ENCODE measurements around the gene CAMK1D.
"Not testable (repeated sequence)": the region's sequence is repeated elsewhere in the genome, so short reads cannot be mapped to it uniquely, and the experiment has no call there.

CAMK1D gene

DNA sequence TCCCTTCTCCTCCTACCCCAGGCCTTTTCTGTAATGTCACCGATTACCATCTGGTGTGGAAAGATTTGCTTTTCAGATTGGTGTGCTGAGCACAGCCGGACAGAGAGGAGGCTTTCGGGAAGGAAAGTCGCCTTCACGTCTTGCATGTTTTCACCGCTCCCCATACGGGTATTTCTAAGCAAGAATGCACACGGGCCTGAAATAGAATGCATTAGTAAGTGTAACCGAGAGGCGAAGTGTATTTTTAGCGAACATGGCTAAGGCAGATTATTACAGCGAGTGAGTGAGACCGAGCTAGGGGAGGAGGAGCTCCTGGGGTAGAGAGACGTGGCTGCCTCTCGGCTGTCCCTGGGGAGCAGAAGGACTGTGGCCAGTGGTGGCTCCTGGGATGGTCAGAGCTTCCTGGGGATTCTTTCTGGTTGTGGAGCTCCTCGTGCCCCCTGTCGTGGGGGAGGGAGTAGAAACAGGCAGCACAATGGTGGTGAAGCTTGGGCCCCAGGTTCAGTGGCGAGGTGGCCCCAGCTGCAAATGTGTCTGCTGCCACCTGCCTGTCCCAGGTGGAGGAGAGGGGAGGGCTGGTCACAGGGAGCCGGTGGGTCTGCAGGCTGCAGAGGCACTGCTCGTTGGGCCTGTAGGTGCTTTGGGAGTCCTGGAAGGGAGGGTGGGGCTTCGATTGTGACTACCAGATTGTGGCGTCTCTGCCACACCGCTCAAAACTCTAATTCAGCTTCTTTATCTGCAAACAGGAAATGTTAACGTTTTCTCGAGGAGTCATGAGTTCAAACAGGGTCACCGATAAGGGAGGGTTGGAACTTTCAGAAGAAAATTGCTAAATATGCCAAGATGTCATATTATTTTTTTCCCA is 135.8 kb downstream of the CAMK1D start:
- H3K4me3 ChIP-seq (ENCODE audit: low read length) = no peak overlapping the region
- peaks cover 10% of the 10 kb centered on the region for H3K4me1 ChIP-seq (ENCODE audit: control insufficient read depth, insufficient read depth, low read length)
- no peaks in the 10 kb centered on the region for H3K27me3 ChIP-seq (ENCODE audit: control insufficient read depth, insufficient read depth, low read length)
- no peaks in the 10 kb centered on the region for H3K9me3 ChIP-seq (ENCODE audit: control insufficient read depth, low read length)
- no peak overlapping the region for H3K9ac ChIP-seq (ENCODE audit: low read length)
- no peaks in the 10 kb centered on the region for H3K36me3 ChIP-seq (ENCODE audit: control insufficient read depth, insufficient read depth, low read length)

DNA sequence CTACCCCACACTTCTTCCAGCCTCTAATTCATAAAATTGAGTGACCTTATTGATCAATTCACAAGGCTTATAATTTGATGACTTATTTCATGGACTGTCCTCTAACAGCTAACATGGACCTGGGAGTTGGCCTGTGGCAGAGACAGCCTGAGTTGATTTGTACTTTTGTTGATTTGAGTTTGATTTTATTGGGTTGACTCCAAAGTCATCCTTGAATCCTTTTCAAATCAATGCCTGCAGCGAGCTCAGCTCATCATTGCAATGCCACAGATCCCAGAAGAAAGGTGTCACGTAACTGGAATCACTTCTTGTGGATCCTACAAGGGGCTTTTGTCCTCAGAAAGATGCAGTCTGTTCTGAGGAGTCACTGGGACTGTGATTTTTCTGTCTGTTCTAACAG is 138.0 kb downstream of the CAMK1D start:
- Histone ChIP-seq H3K4me3 (ENCODE audit: low read length) (no peak overlapping the region), H3K36me3 (ENCODE audit: control insufficient read depth, insufficient read depth, low read length) (no peaks in the 10 kb centered on the region), H3K9me3 (ENCODE audit: control insufficient read depth, low read length) (no peaks in the 10 kb centered on the region), H3K27me3 (ENCODE audit: control insufficient read depth, insufficient read depth, low read length) (no peaks in the 10 kb centered on the region), H3K9ac (ENCODE audit: low read length) (no peak overlapping the region), H3K4me1 (ENCODE audit: control insufficient read depth, insufficient read depth, low read length) (peaks cover 10% of the 10 kb centered on the region)

DNA sequence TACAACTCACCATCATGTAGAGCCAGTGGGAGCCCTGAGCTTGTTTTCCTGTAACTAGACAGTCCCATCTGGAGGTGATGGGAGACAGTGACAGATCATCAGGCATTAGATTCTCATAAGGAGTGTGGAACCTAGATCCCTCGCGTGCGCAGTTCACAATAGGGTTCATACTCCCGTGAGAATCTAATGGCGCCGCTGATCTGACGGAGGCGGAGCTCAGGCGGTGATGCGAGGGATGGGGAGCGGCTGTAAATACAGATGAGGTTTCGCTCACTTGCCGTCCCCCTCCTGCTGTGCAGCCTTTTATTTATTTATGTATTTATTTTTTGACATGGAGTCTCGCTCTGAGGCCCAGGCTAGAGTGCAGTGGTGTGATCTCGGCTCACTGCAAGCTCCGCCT is 139.3 kb downstream of the CAMK1D start:
- H3K9me3 ChIP-seq (ENCODE audit: control insufficient read depth, low read length) = no peaks in the 10 kb centered on the region
- H3K4me1 ChIP-seq (ENCODE audit: control insufficient read depth, insufficient read depth, low read length) = peaks cover 10% of the 10 kb centered on the region
- H3K36me3 ChIP-seq (ENCODE audit: control insufficient read depth, insufficient read depth, low read length) = no peaks in the 10 kb centered on the region
- H3K9ac ChIP-seq (ENCODE audit: low read length) = no peak overlapping the region
- H3K27me3 ChIP-seq (ENCODE audit: control insufficient read depth, insufficient read depth, low read length) = no peaks in the 10 kb centered on the region
- H3K4me3 ChIP-seq (ENCODE audit: low read length) = no peak overlapping the region

DNA sequence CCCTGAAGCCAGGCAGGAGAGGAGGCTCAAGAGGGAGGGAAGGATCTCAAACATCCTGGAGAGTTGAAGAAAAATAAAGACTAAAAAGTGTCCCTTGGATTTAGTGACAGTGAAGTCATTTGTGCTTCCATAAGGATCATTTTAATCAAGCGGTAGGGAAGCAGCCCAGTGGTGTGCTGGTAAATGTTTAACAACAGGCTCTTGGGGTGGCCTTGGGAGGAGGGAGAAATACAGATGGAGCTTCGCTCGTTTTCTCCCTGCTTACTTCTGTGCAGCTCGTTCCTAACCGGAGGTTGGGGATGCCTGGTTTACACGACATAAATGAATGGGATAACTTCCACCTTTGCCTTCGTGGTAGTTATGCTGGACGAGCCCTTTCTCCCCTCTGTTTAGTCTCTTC is 140.0 kb downstream of the CAMK1D start:
- H3K36me3 ChIP-seq (ENCODE audit: control insufficient read depth, insufficient read depth, low read length) = no peaks in the 10 kb centered on the region
- no peaks in the 10 kb centered on the region for H3K27me3 ChIP-seq (ENCODE audit: control insufficient read depth, insufficient read depth, low read length)
- no peaks in the 10 kb centered on the region for H3K9me3 ChIP-seq (ENCODE audit: control insufficient read depth, low read length)
- no peak overlapping the region for H3K9ac ChIP-seq (ENCODE audit: low read length)
- peaks cover 10% of the 10 kb centered on the region for H3K4me1 ChIP-seq (ENCODE audit: control insufficient read depth, insufficient read depth, low read length)
- H3K4me3 ChIP-seq (ENCODE audit: low read length) = no peak overlapping the region

DNA sequence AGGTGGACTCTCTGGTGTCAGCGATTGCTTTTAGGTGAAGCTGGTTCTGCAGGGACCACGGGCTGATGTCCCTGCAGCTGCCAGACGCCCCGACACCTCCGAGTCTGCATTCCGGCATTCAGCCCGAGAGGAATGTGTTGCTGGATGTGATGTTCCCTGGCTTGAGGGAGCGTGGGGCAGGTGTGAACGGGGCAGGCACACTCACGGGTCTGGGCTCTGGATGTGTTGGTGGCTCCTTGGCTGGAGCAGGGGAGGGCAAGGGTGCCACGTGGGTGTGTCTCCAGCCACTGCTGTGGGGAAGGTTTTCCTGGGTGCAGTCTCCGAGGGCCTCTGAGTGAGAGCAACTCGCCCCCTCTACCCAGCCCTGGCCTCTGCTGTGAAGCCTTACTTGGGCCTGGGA is 140.5 kb downstream of the CAMK1D start:
- Histone ChIP-seq H3K9ac (ENCODE audit: low read length) (no peak overlapping the region), H3K27me3 (ENCODE audit: control insufficient read depth, insufficient read depth, low read length) (no peaks in the 10 kb centered on the region), H3K36me3 (ENCODE audit: control insufficient read depth, insufficient read depth, low read length) (no peaks in the 10 kb centered on the region), H3K9me3 (ENCODE audit: control insufficient read depth, low read length) (no peaks in the 10 kb centered on the region), H3K4me3 (ENCODE audit: low read length) (no peak overlapping the region), H3K4me1 (ENCODE audit: control insufficient read depth, insufficient read depth, low read length) (peaks cover 10% of the 10 kb centered on the region)

DNA sequence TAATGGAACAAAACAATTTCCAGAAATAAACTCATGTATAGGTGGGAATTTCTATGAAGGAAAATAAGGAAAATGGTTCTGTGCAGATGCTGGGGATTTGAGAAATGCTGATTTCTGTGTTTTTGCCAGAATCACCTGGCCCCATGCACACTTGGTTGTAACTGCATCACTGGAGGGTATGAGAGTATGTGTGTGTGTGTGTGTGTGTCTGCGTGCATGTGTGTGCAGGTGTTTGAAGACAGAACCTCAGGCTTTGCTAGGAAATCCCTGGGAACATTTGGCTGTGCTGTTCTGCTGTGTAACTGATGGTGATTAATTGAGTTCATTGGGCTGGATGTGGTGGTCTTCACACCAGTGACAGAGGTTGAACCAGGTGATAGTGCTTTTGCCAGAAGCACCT is 141.6 kb downstream of the CAMK1D start:
- Histone ChIP-seq H3K27me3 (ENCODE audit: control insufficient read depth, insufficient read depth, low read length) (no peaks in the 10 kb centered on the region), H3K9me3 (ENCODE audit: control insufficient read depth, low read length) (no peaks in the 10 kb centered on the region), H3K9ac (ENCODE audit: low read length) (no peak overlapping the region), H3K36me3 (ENCODE audit: control insufficient read depth, insufficient read depth, low read length) (no peaks in the 10 kb centered on the region), H3K4me1 (ENCODE audit: control insufficient read depth, insufficient read depth, low read length) (no peaks in the 10 kb centered on the region), H3K4me3 (ENCODE audit: low read length) (no peak overlapping the region)

DNA sequence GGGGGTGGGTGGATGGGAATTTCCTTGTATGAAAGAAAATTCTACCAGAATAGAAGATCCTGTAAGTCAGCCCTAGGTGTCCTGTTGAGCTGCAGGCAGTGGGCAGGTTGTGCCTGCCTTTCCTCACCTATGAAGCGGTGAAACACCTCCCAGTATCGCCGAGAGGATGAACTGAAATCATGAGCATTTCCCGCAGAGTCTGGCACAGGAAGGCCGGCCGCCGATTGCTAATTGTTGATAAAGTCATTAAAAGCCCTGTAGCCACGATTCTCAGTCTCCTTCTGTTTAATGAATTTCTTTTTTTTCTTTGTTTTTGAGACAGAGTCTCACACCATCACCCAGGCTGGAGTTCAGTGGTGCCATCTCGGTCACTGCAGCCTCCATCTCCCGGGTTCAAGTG is 142.1 kb downstream of the CAMK1D start:
- no peak overlapping the region for H3K4me3 ChIP-seq (ENCODE audit: low read length)
- H3K9ac ChIP-seq (ENCODE audit: low read length) = no peak overlapping the region
- H3K36me3 ChIP-seq (ENCODE audit: control insufficient read depth, insufficient read depth, low read length) = no peaks in the 10 kb centered on the region
- H3K4me1 ChIP-seq (ENCODE audit: control insufficient read depth, insufficient read depth, low read length) = no peaks in the 10 kb centered on the region
- H3K27me3 ChIP-seq (ENCODE audit: control insufficient read depth, insufficient read depth, low read length) = no peaks in the 10 kb centered on the region
- H3K9me3 ChIP-seq (ENCODE audit: control insufficient read depth, low read length) = no peaks in the 10 kb centered on the region

DNA sequence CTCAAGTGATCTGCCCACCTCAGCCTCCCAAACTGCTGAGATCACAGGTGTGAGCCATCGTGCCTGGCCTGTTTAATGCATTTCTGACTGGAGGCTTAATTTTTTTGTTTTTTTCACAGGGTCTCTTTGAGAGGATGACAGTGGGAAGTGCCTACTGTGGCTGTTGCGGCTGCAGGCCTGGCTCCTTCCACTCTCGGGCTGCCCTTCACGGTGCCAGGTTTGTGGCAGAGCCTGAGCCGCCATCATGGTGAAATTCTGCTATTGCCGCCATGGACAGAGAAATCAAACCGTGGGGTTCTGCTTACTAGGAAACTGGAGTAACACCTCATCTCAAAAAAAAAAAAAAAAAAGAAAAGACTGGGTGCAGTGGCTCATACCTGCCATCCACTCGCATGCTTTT is 142.7 kb downstream of the CAMK1D start:
- Histone ChIP-seq H3K36me3 (ENCODE audit: control insufficient read depth, insufficient read depth, low read length) (no peaks in the 10 kb centered on the region), H3K4me1 (ENCODE audit: control insufficient read depth, insufficient read depth, low read length) (no peaks in the 10 kb centered on the region), H3K9ac (ENCODE audit: low read length) (no peak overlapping the region), H3K9me3 (ENCODE audit: control insufficient read depth, low read length) (no peaks in the 10 kb centered on the region), H3K27me3 (ENCODE audit: control insufficient read depth, insufficient read depth, low read length) (no peaks in the 10 kb centered on the region), H3K4me3 (ENCODE audit: low read length) (no peak overlapping the region)

DNA sequence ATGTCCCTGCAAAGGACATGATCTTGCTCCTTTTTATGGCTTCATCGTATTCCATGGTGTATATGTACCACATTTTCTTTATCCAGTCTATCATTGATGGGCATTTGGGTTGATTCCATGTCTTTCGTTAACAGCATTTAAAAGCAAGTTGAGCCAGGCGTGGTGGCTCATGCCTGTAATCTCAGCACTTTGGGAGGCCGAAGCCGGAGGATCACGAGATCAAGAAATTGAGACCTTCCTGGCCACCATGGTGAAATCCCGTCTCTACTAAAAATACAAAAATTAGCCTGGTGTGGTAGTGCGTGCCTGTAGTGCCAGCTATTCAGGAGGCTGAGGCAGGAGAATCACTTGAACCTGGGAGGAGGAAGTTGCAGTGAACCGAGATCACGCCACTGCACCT is 147.7 kb downstream of the CAMK1D start:
- not testable (repeated sequence) for H3K9ac ChIP-seq (ENCODE audit: low read length); H3K9me3 ChIP-seq (ENCODE audit: control insufficient read depth, low read length); H3K36me3 ChIP-seq (ENCODE audit: control insufficient read depth, insufficient read depth, low read length); H3K4me3 ChIP-seq (ENCODE audit: low read length)
- Histone ChIP-seq H3K27me3 (ENCODE audit: control insufficient read depth, insufficient read depth, low read length) (peaks cover 12% of the 10 kb centered on the region), H3K4me1 (ENCODE audit: control insufficient read depth, insufficient read depth, low read length) (peaks cover 16% of the 10 kb centered on the region)

DNA sequence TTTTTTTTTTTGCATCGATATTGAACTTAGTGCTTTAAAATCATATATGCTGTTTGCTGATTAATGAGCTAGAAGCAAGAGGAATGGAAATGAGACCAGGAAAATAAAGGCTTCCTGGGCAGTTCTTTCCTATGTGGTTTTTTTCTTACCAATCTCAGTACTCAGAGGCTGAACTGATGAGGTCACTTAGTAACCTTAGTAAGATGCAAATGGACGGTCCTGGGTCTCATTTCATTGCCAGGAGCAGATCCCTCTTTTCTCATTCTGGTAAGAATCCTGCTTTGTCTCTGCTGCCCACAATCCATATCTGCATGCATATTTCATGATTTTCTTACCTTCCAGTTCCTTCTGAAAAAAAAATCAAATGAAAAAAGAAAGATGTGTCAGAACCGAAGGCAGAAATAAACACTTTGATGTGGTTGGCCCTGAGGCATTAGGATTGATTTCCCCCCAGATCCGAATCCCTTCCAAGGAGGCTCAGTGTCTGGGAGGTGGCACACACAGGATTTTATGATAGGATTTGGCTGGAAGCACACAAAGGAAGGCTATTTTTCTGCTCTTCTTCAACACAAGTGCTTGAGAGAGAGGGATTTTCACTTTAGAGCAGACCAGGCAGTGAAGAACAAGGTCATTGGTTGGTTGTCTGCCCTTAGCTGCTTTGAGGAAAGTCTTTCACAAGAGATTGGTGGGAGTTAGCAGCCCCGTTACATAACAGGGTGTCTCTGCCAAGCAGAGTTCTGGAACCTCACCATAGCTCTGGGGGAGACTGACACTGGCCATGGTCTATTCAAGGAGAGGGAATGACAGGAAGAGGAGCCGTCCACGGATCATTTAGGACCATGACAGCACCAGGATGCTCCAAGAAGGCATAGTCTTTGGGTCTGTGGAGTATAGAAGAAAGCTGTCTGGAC is 150.0 kb downstream of the CAMK1D start:
- no peak overlapping the region for H3K4me3 ChIP-seq (ENCODE audit: low read length)
- no peaks in the 10 kb centered on the region for H3K36me3 ChIP-seq (ENCODE audit: control insufficient read depth, insufficient read depth, low read length)
- H3K4me1 ChIP-seq (ENCODE audit: control insufficient read depth, insufficient read depth, low read length) = peaks cover 16% of the 10 kb centered on the region
- H3K27me3 ChIP-seq (ENCODE audit: control insufficient read depth, insufficient read depth, low read length) = peaks cover 13% of the 10 kb centered on the region
- H3K9ac ChIP-seq (ENCODE audit: low read length) = no peak overlapping the region
- H3K9me3 ChIP-seq (ENCODE audit: control insufficient read depth, low read length) = no peaks in the 10 kb centered on the region

DNA sequence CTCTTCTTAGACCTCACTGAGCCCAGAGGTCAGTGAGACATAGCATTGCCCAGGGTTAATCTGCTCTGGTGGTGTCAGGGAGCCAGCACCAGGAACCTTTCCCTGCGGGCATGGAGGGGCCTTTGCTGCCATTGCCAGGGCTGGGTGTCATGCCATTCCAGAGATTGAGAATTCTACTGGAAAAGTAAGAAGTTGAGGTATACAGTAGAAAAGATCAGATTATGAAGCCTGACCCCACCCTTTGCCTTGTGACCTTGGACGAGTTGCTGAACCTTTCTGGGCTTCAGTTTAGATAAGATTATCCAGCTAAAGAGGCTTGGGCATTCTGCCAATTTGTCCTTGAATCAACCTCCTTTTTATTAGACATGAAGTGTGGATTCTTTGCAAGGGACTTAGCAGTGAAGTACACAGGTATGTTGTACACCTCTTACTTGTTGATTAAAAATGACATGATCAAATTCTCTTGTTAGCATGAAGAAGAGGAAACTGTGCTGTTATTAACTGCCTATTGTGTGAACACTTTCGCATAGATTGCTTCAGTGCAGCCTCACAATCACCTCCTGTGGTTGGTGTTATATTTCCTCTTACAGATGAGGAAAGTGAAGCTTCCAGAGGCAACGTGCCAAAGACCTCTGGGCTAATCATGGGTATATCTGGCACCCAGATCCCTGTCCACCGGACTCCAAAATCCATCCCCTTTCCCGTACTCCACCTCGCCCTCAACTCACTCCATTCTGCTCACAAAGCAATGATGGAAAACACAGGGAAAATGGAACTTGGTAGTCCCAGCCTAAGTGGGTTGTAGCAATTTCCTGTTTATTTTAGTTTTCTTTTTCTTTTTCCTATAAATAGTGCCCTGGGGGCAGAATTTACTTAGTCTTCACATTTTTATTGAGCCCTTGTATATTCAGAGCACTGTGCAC is 151.3 kb downstream of the CAMK1D start:
- H3K9me3 ChIP-seq (ENCODE audit: control insufficient read depth, low read length) = no peaks in the 10 kb centered on the region
- H3K36me3 ChIP-seq (ENCODE audit: control insufficient read depth, insufficient read depth, low read length) = no peaks in the 10 kb centered on the region
- peaks cover 13% of the 10 kb centered on the region for H3K27me3 ChIP-seq (ENCODE audit: control insufficient read depth, insufficient read depth, low read length)
- no peak overlapping the region for H3K4me3 ChIP-seq (ENCODE audit: low read length)
- H3K9ac ChIP-seq (ENCODE audit: low read length) = no peak overlapping the region
- H3K4me1 ChIP-seq (ENCODE audit: control insufficient read depth, insufficient read depth, low read length) = peaks cover 16% of the 10 kb centered on the region
